Measurements from ENCODE around the gene CD300A.

The CD300A gene

GRCh38 chr17:74451557-74451956 lies 14.9 kb upstream of the CD300A start:
- no peaks in the 10 kb centered on the region for H3K9me3 ChIP-seq (replicated peaks; ENCODE audit: low read length)
- H3K4me1 ChIP-seq (ENCODE audit: control insufficient read depth, insufficient read depth, low read length): peaks cover 6% of the 10 kb centered on the region
- peaks cover 8% of the 10 kb centered on the region for H3K27me3 ChIP-seq (ENCODE audit: control insufficient read depth, insufficient read depth, low read length)
- no peak overlapping the region for H3K4me3 ChIP-seq (ENCODE audit: low read length)
- H3K4me2 ChIP-seq (ENCODE audit: low read length): no peak overlapping the region
- H3K36me3 ChIP-seq (ENCODE audit: insufficient read depth, low read length): no peaks in the 10 kb centered on the region
- no peak overlapping the region for H3K9ac ChIP-seq (ENCODE audit: low read depth, low read length)

GRCh38 chr17:74452033-74452840 lies 14.2 kb upstream of the CD300A start:
- Histone ChIP-seq H3K9me3 (replicated peaks; ENCODE audit: low read length) (no peaks in the 10 kb centered on the region), H3K9ac (ENCODE audit: low read depth, low read length) (no peak overlapping the region)

GRCh38 chr17:74452841-74453661 lies 13.4 kb upstream of the CD300A start:
- Histone ChIP-seq H3K4me3 (ENCODE audit: low read length) (no peak overlapping the region), H3K9ac (ENCODE audit: low read depth, low read length) (no peak overlapping the region), H3K36me3 (ENCODE audit: insufficient read depth, low read length) (no peaks in the 10 kb centered on the region)

More at GRCh38 chr17:74452033-74452840, 14.2 kb upstream of the CD300A start:
- Histone ChIP-seq H3K36me3 (ENCODE audit: insufficient read depth, low read length) (no peaks in the 10 kb centered on the region), H3K4me1 (ENCODE audit: control insufficient read depth, insufficient read depth, low read length) (peaks cover 6% of the 10 kb centered on the region), H3K4me2 (ENCODE audit: low read length) (no peak overlapping the region), H3K4me3 (ENCODE audit: low read length) (no peak overlapping the region), H3K27me3 (ENCODE audit: control insufficient read depth, insufficient read depth, low read length) (peaks cover 8% of the 10 kb centered on the region)

GRCh38 chr17:74453665-74454196 lies 12.7 kb upstream of the CD300A start:
- no peaks in the 10 kb centered on the region for H3K36me3 ChIP-seq (ENCODE audit: insufficient read depth, low read length)
- H3K4me2 ChIP-seq (ENCODE audit: low read length): peak overlapping the region; percentile 86
- H3K9ac ChIP-seq (ENCODE audit: low read depth, low read length): no peak overlapping the region
- H3K4me1 ChIP-seq (ENCODE audit: control insufficient read depth, insufficient read depth, low read length): peaks cover 6% of the 10 kb centered on the region
- H3K4me3 ChIP-seq (ENCODE audit: low read length): no peak overlapping the region
- no peaks in the 10 kb centered on the region for H3K9me3 ChIP-seq (replicated peaks; ENCODE audit: low read length)
- H3K27me3 ChIP-seq (ENCODE audit: control insufficient read depth, insufficient read depth, low read length): peaks cover 8% of the 10 kb centered on the region

More at GRCh38 chr17:74452841-74453661, 13.4 kb upstream of the CD300A start:
- Histone ChIP-seq H3K4me1 (ENCODE audit: control insufficient read depth, insufficient read depth, low read length) (peaks cover 6% of the 10 kb centered on the region), H3K9me3 (replicated peaks; ENCODE audit: low read length) (no peaks in the 10 kb centered on the region), H3K27me3 (ENCODE audit: control insufficient read depth, insufficient read depth, low read length) (peaks cover 8% of the 10 kb centered on the region), H3K4me2 (ENCODE audit: low read length) (no peak overlapping the region)

- Histone ChIP-seq H3K9ac (ENCODE audit: low read depth, low read length) (peak overlapping the region; percentile 64), H3K4me2 (ENCODE audit: low read length) (peak overlapping the region; percentile 86), H3K4me1 (ENCODE audit: control insufficient read depth, insufficient read depth, low read length) (peaks cover 6% of the 10 kb centered on the region), H3K9me3 (replicated peaks; ENCODE audit: low read length) (no peaks in the 10 kb centered on the region), H3K4me3 (ENCODE audit: low read length) (peak overlapping the region; percentile 62), H3K36me3 (ENCODE audit: insufficient read depth, low read length) (no peaks in the 10 kb centered on the region), H3K27me3 (ENCODE audit: control insufficient read depth, insufficient read depth, low read length) (peaks cover 8% of the 10 kb centered on the region)
These were observed 12.0 kb upstream of the CD300A start for GRCh38 chr17:74454197-74455024.

GRCh38 chr17:74455025-74455545 lies 11.3 kb upstream of the CD300A start:
- Histone ChIP-seq H3K4me1 (ENCODE audit: control insufficient read depth, insufficient read depth, low read length) (peaks cover 6% of the 10 kb centered on the region), H3K4me3 (ENCODE audit: low read length) (no peak overlapping the region), H3K9me3 (replicated peaks; ENCODE audit: low read length) (no peaks in the 10 kb centered on the region), H3K9ac (ENCODE audit: low read depth, low read length) (no peak overlapping the region), H3K36me3 (ENCODE audit: insufficient read depth, low read length) (no peaks in the 10 kb centered on the region), H3K4me2 (ENCODE audit: low read length) (no peak overlapping the region), H3K27me3 (ENCODE audit: control insufficient read depth, insufficient read depth, low read length) (peaks cover 8% of the 10 kb centered on the region)

GRCh38 chr17:74455821-74456220 lies 10.6 kb upstream of the CD300A start:
- Histone ChIP-seq H3K36me3 (ENCODE audit: insufficient read depth, low read length) (no peaks in the 10 kb centered on the region), H3K27me3 (ENCODE audit: control insufficient read depth, insufficient read depth, low read length) (peaks cover 8% of the 10 kb centered on the region), H3K4me1 (ENCODE audit: control insufficient read depth, insufficient read depth, low read length) (peaks cover 6% of the 10 kb centered on the region), H3K4me2 (ENCODE audit: low read length) (no peak overlapping the region), H3K4me3 (ENCODE audit: low read length) (no peak overlapping the region), H3K9ac (ENCODE audit: low read depth, low read length) (no peak overlapping the region), H3K9me3 (replicated peaks; ENCODE audit: low read length) (no peaks in the 10 kb centered on the region)

GRCh38 chr17:74457146-74457819 lies 9.2 kb upstream of the CD300A start:
- no peaks in the 10 kb centered on the region for H3K36me3 ChIP-seq (ENCODE audit: insufficient read depth, low read length)
- H3K4me1 ChIP-seq (ENCODE audit: control insufficient read depth, insufficient read depth, low read length): peaks cover 6% of the 10 kb centered on the region
- no peak overlapping the region for H3K4me2 ChIP-seq (ENCODE audit: low read length)
- no peak overlapping the region for H3K4me3 ChIP-seq (ENCODE audit: low read length)
- H3K9ac ChIP-seq (ENCODE audit: low read depth, low read length): no peak overlapping the region
- H3K27me3 ChIP-seq (ENCODE audit: control insufficient read depth, insufficient read depth, low read length): peaks cover 4% of the 10 kb centered on the region
- no peaks in the 10 kb centered on the region for H3K9me3 ChIP-seq (replicated peaks; ENCODE audit: low read length)

- no peaks in the 10 kb centered on the region for H3K27me3 ChIP-seq (ENCODE audit: control insufficient read depth, insufficient read depth, low read length)
- no peak overlapping the region for H3K4me3 ChIP-seq (ENCODE audit: low read length)
- H3K4me2 ChIP-seq (ENCODE audit: low read length): no peak overlapping the region
- peaks cover 6% of the 10 kb centered on the region for H3K4me1 ChIP-seq (ENCODE audit: control insufficient read depth, insufficient read depth, low read length)
- no peak overlapping the region for H3K9ac ChIP-seq (ENCODE audit: low read depth, low read length)
- no peaks in the 10 kb centered on the region for H3K9me3 ChIP-seq (replicated peaks; ENCODE audit: low read length)
- no peaks in the 10 kb centered on the region for H3K36me3 ChIP-seq (ENCODE audit: insufficient read depth, low read length)
These were observed 8.6 kb upstream of the CD300A start for GRCh38 chr17:74457820-74458166.

- H3K4me3 ChIP-seq (ENCODE audit: low read length): no peak overlapping the region
- H3K4me1 ChIP-seq (ENCODE audit: control insufficient read depth, insufficient read depth, low read length): peaks cover 6% of the 10 kb centered on the region
- H3K9me3 ChIP-seq (replicated peaks; ENCODE audit: low read length): no peaks in the 10 kb centered on the region
- H3K36me3 ChIP-seq (ENCODE audit: insufficient read depth, low read length): no peaks in the 10 kb centered on the region
- H3K27me3 ChIP-seq (ENCODE audit: control insufficient read depth, insufficient read depth, low read length): no peaks in the 10 kb centered on the region
- no peak overlapping the region for H3K4me2 ChIP-seq (ENCODE audit: low read length)
- H3K9ac ChIP-seq (ENCODE audit: low read depth, low read length): no peak overlapping the region
These were observed 7.6 kb upstream of the CD300A start for GRCh38 chr17:74458835-74459234.

Measured in skeletal muscle satellite cell (primary cell).